BLaER1 treated with 17β-estradiol and CSF1 and Interleukin-3, amounts not matched to agents 10 nM and 100 nM (cell line): Measurements from ENCODE around the gene SYP.
"Not testable (repeated sequence)": the region's sequence is repeated elsewhere in the genome, so short reads cannot be mapped to it uniquely, and the experiment has no call there.

Source experiments
- H3K27ac ChIP-seq, 11 experiments: shearing (Covaris generic); formaldehyde crosslinking; 2 replicates each; pipeline ENCODE4 v1.8.1; 2022
- H3K27me3 ChIP-seq, 11 experiments: shearing (Covaris generic); formaldehyde crosslinking; 2 replicates each; pipeline ENCODE4 v1.8.1; 2022
- H3K36me3 ChIP-seq, 11 experiments: shearing (Covaris generic); formaldehyde crosslinking; 2 replicates each; pipeline ENCODE4 v1.8.1; 2022
- H3K4me1 ChIP-seq, 10 experiments: shearing (Covaris generic); formaldehyde crosslinking; 2 replicates each; pipeline ENCODE4 v1.8.1; 2022
- H3K4me2 ChIP-seq, 11 experiments: shearing (Covaris generic); formaldehyde crosslinking; 2 replicates each; pipeline ENCODE4 v1.8.1; 2022
- H3K4me3 ChIP-seq, 10 experiments: shearing (Covaris generic); formaldehyde crosslinking; 2 replicates each; pipeline ENCODE4 v1.8.1; 2022
- H3K9ac ChIP-seq, 11 experiments: shearing (Covaris generic); formaldehyde crosslinking; 2 replicates each; pipeline ENCODE4 v1.8.1; 2022
- H3K9me3 ChIP-seq, 11 experiments: shearing (Covaris generic); formaldehyde crosslinking; replicated peaks in 1 of 11; 2 replicates each; pipeline ENCODE4 v1.8.1; 2022
- H4K20me1 ChIP-seq, 11 experiments: shearing (Covaris generic); formaldehyde crosslinking; 2 replicates each; pipeline ENCODE4 v1.8.1; 2022
- Cebpa-rat ChIP-seq, 11 experiments: shearing (Covaris generic); IDR thresholded peaks; 2 replicates each; pipeline ENCODE4 v1.8.1; 2022

Gene SYP

DNA sequence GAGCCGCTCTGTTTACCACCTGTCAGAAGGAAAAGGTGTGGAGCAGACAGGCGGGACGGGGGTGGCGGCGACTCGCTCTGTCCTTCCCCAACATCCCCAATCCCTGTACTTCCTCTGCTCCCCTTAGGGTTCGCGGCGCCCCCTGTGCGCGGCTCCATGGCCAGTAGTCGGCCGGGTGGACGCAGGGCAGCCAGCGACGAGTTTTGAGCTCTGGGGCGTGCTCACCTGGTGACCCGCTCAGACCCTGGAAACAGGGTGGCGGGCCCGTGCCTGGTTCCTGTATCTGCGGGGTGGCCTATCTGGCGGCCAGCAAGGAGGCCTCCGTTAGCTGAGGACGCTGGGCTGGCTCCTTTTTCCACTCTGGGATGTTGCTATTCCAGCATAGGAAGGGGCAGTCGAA is 42.8 kb downstream of the SYP start:
- Histone ChIP-seq H3K4me1 (peaks cover 7 to 17% (median 10%) of the 10 kb centered on the region in 10 experiments; a peak in 15 of 20 replicates), H3K36me3 (no peaks in the 10 kb centered on the region), H3K27ac (no peak overlapping the region), H3K9ac (no peak overlapping the region), H3K4me3 (no peak overlapping the region), H3K9me3 (peaks cover 0 to 6% (median 0%) of the 10 kb centered on the region in 11 experiments; a peak in 5 of 22 replicates), H3K27me3 (peaks cover 26 to 60% (median 43%) of the 10 kb centered on the region in 11 experiments), H3K4me2 (no peak overlapping the region), H4K20me1 (no peaks in the 10 kb centered on the region; a peak in 1 of 22 replicates)
- TF ChIP-seq Cebpa-rat (IDR thresholded peaks at IDR 0.05) = no peak

DNA sequence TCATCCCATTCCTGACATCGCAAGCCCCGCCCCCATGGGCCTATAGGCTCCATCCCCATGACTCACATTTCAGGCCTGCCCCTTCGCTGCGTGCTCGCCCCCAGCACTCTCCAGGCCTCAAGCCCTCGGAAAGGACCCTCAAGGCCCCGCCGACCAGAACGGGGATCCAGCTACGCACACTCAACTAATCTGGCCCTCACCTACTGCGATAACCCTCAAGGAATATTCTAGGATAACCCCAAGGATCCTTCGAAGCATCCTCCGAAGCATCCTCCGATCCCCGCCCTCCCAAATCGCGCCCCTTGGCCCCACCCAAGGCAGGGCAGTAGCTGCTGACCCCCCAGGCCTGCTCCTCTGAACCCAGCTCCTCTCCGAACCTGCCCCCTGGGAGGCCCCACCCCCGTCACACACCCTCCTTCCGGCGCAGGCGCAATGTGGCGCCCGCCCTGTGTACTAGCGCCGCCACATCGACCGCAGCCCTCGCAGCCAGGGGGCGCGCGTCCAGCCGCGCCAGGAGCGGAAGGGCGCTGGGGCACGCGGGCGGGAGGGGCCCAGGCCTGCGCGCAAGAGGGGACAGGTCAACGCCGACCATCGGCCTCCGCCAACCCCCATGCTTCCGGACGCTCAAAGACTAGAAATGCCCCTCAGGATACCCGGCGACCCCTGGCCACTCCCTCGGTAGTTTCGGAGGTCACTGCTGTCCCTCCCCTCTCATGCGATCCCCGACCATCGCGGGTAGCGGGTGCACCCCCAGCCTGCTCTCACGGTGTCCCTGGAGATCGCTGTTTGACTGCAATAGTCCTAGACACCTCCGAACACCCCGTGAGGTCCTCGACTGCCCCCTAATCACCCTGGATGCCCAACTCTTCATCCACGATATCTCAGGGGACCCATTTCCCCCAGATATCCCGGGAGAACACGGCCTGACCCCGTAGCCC is 43.8 kb downstream of the SYP start:
- Histone ChIP-seq H3K9me3 (peaks cover 0 to 6% (median 4%) of the 10 kb centered on the region in 11 experiments; a peak in 5 of 22 replicates), H3K27ac (peak overlapping the region; percentile 67 to 87 (median 78)), H3K4me3 (peak overlapping the region; percentile 44 to 66 (median 56)), H3K4me1 (peaks cover 7 to 17% (median 10%) of the 10 kb centered on the region in 10 experiments; a peak in 15 of 20 replicates), H4K20me1 (no peaks in the 10 kb centered on the region; a peak in 1 of 22 replicates), H3K9ac (peak overlapping the region; percentile 71 to 82 (median 76)), H3K4me2 (peak overlapping the region; percentile 56 to 76 (median 69)), H3K36me3 (no peaks in the 10 kb centered on the region), H3K27me3 (peaks cover 26 to 54% (median 44%) of the 10 kb centered on the region in 11 experiments)
- TF ChIP-seq Cebpa-rat (IDR thresholded peaks at IDR 0.05) = no peak

DNA sequence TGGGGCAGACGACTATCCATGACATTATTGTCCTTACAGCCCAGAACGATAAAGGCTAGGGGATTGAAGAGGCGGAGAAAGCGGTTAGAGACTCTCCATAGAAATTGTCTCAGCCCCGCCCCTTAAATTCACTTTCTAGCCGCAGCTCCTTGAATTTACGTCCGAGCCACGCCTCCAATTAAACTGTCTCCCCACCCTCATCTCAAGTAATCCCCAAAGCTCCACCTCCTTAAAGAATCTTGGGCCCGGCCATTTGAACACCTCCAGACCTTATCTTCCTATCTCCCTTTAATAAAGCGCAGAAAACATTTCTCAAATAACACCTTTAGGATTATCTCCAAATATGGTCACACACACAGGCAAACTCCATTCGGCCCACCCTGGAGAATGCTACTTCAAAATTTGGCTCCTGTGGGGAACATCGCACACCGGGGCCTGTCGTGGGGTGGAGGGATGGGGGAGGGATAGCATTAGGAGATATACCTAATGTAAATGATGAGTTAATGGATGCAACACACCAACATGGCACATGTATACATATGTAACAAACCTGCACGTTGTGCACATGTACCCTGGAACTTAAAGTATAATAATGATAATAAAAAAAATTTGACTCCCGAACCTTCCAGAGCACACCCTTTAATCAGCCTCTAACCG is 44.6 kb downstream of the SYP start:
- Histone ChIP-seq H3K9me3 (peaks cover 0 to 6% (median 4%) of the 10 kb centered on the region in 11 experiments; a peak in 5 of 22 replicates), H3K27ac (peak overlapping the region in 10 of 11 experiments; percentile 68 to 87 (median 80); a peak in 20 of 22 replicates)

DNA sequence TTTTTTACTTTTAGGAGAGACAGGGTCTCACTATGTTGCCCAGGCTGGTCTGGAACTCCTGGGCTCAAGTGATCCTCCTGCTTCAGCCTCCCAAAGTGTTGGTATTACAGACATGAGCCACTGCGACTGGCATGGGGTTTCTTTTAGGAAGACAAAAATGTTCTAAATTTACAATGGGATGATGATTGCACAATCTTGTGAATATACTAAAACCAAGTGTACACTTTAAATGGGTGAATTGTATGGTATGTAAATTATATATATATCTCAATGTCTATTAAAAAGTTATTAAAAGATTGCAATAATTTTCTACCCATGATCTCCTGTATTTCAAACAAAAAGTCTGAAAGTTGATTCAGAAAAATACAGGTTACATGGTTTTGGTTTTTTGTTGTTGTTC is 46.5 kb downstream of the SYP start:
- Histone ChIP-seq H3K4me2 (no peak overlapping the region), H3K4me3 (no peak overlapping the region)
- TF ChIP-seq Cebpa-rat (IDR thresholded peaks at IDR 0.05) = 0 out of 22 replicates have a peak, but pooled peaks of 1 of the 11 experiments have one; percentile 16

More for the DNA sequence above, 44.6 kb downstream of the SYP start:
- H3K36me3 ChIP-seq = no peaks in the 10 kb centered on the region
- peak overlapping the region; percentile 56 to 76 (median 69) for H3K4me2 ChIP-seq
- H3K27me3 ChIP-seq = peaks cover 25 to 49% (median 38%) of the 10 kb centered on the region in 11 experiments
- peak overlapping the region; percentile 71 to 82 (median 76); a peak in 21 of 22 replicates for H3K9ac ChIP-seq
- peaks cover 7 to 14% (median 10%) of the 10 kb centered on the region in 10 experiments; a peak in 15 of 20 replicates for H3K4me1 ChIP-seq
- no peak for TF ChIP-seq Cebpa-rat (IDR thresholded peaks at IDR 0.05)
- no peaks in the 10 kb centered on the region; a peak in 1 of 22 replicates for H4K20me1 ChIP-seq
- peak overlapping the region; percentile 44 to 66 (median 56) for H3K4me3 ChIP-seq

DNA sequence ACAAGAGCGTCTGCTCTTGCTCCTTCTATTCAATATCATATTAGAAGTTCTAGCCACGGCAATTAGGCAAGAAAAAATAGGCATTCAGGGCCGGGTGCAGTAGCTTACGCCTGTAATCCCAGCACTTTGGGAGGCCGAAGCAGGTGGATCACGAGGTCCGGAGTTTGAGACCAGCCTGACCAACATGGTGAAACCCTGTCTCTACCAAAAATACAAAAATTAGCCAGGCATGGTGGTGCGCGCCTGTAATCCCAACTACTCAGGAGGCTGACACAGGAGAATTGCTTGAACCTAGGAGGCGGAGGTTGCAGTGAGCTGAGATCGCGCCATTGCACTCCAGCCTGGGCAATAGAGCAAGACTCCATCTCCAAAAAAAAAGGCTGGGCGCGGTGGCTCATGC is 50.7 kb downstream of the SYP start:
- H3K9me3 ChIP-seq = peaks cover 0 to 37% (median 16%) of the 10 kb centered on the region in 11 experiments; a peak in 13 of 22 replicates
- H3K27me3 ChIP-seq = peaks cover 0 to 46% (median 34%) of the 10 kb centered on the region in 11 experiments; a peak in 16 of 22 replicates
- H3K4me1 ChIP-seq = peaks cover 0 to 10% (median 0%) of the 10 kb centered on the region in 10 experiments; a peak in 6 of 20 replicates
- not testable (repeated sequence) for H3K9ac ChIP-seq, H4K20me1 ChIP-seq, H3K27ac ChIP-seq, H3K36me3 ChIP-seq, H3K4me3 ChIP-seq
- peak overlapping the region in 1 of 11 experiments; percentile 4; a peak in 1 of 22 replicates for H3K4me2 ChIP-seq

More for the DNA sequence above, 46.5 kb downstream of the SYP start:
- H3K9ac ChIP-seq = no peak overlapping the region
- H3K36me3 ChIP-seq = no peaks in the 10 kb centered on the region
- H3K4me1 ChIP-seq = peaks cover 7 to 14% (median 12%) of the 10 kb centered on the region in 10 experiments; a peak in 17 of 20 replicates
- H3K27me3 ChIP-seq = peaks cover 6 to 30% (median 19%) of the 10 kb centered on the region in 11 experiments
- peaks cover 0 to 14% (median 5%) of the 10 kb centered on the region in 11 experiments; a peak in 10 of 22 replicates for H3K9me3 ChIP-seq
- H3K27ac ChIP-seq = no peak overlapping the region
- H4K20me1 ChIP-seq = no peaks in the 10 kb centered on the region; a peak in 1 of 22 replicates

DNA sequence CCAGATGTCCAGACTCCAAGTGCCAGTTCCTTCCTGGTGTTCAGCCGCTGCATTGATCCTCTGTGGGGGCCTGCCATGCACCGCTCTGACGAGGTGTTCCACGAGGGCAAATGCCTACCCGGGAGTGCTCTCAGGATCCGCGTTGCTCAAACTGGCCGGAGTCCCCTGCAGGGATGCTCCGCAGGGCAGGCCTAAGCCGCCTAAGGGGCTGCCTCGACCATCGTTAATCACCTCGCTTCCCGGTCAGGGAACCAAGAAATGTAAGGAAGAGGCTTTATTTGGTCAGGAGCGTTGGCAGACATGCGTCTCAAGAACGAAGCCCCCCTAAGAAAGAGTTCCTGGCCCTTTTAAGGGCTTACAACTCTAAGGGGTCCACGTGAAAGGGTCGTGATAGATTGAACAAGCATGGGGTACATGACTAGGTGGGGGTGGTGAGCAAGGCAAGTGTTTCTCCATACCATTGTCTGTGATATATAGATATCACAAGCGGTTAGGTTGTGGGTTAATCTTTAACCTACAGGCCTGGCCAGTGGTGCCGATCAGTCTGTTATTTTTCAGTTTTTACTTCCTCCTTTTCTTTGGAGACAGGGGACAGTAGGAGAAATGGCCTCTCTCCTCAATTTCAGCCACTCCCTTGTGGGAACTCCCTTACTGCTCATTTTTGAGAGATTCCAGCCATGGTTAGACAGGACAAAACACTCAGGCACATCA is 51.4 kb downstream of the SYP start:
- Histone ChIP-seq H3K27ac (peak overlapping the region in 2 of 11 experiments; percentile 22 to 44; a peak in 3 of 22 replicates), H3K4me1 (peaks cover 0 to 10% (median 0%) of the 10 kb centered on the region in 10 experiments; a peak in 6 of 20 replicates), H3K9me3 (peaks cover 0 to 37% (median 16%) of the 10 kb centered on the region in 11 experiments; a peak in 14 of 22 replicates), H3K4me2 (peak overlapping the region in 2 of 11 experiments; percentile 3 to 4; a peak in 3 of 22 replicates), H3K27me3 (peaks cover 0 to 53% (median 39%) of the 10 kb centered on the region in 11 experiments; a peak in 16 of 22 replicates)
- H3K9ac ChIP-seq, H3K4me3 ChIP-seq, H4K20me1 ChIP-seq, H3K36me3 ChIP-seq: not testable (repeated sequence)

DNA sequence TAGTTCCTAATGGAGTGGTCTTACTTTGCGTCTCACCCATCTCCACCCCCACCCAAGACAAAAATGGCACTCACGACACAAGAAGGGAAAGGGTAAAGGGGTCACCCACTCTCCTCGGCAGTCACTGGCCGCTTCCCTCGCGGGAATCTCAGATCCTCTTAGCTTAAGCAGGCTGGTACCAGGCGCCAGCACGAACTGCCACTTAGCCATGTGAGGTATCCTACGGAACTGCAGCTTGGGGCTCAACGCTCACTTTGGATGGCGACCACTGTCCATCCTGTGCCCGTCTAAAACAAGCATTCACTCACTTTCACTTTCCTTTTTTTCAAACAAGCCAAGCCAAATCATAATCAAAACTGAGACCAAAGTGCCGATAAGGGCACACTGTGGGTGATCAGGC is 52.1 kb downstream of the SYP start:
- H4K20me1 ChIP-seq = no peaks in the 10 kb centered on the region

DNA sequence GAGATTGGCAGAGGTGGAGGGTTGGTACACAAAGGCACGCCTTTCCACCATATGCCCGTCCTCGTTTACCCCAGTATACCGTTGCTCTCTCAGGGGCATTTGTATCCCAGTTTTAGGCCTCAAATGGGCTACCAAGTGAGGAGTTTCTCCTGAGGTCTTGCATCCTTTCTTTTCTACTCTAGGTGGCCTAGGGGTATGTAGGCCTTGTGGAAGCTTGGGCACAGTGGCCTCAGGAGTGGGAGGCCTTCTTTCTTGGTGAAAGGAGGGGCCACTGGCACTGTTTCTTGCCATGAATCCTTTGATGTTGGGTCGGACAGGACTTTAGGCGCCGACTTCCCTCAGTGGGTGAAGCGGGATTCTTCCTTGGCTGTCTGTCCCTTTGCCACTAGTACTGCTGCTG is 52.7 kb downstream of the SYP start:
- H3K4me1 ChIP-seq = peaks cover 0 to 10% (median 0%) of the 10 kb centered on the region in 10 experiments; a peak in 6 of 20 replicates
- peaks cover under 1 to 43% (median 26%) of the 10 kb centered on the region in 11 experiments; a peak in 19 of 22 replicates for H3K9me3 ChIP-seq
- H4K20me1 ChIP-seq = no peaks in the 10 kb centered on the region
- no peak overlapping the region for H3K9ac ChIP-seq
- peaks cover 0 to 60% (median 39%) of the 10 kb centered on the region in 11 experiments; a peak in 16 of 22 replicates for H3K27me3 ChIP-seq
- TF ChIP-seq Cebpa-rat (IDR thresholded peaks at IDR 0.05) = no peak
- H3K36me3 ChIP-seq = no peaks in the 10 kb centered on the region
- no peak overlapping the region for H3K4me3 ChIP-seq
- H3K27ac ChIP-seq = no peak overlapping the region
- no peak overlapping the region for H3K4me2 ChIP-seq

More for the DNA sequence above, 52.1 kb downstream of the SYP start:
- H3K9me3 ChIP-seq = peaks cover 0 to 41% (median 21%) of the 10 kb centered on the region in 11 experiments; a peak in 14 of 22 replicates
- H3K4me2 ChIP-seq = 0 out of 22 replicates have a peak overlapping the region, but pooled peaks of 1 of the 11 experiments have one; percentile 4
- TF ChIP-seq Cebpa-rat (IDR thresholded peaks at IDR 0.05) = no peak
- no peak overlapping the region for H3K4me3 ChIP-seq
- H3K27ac ChIP-seq = no peak overlapping the region
- H3K4me1 ChIP-seq = peaks cover 0 to 10% (median 0%) of the 10 kb centered on the region in 10 experiments; a peak in 6 of 20 replicates
- H3K27me3 ChIP-seq = peaks cover 0 to 59% (median 43%) of the 10 kb centered on the region in 11 experiments; a peak in 16 of 22 replicates
- no peaks in the 10 kb centered on the region for H3K36me3 ChIP-seq
- no peak overlapping the region for H3K9ac ChIP-seq

DNA sequence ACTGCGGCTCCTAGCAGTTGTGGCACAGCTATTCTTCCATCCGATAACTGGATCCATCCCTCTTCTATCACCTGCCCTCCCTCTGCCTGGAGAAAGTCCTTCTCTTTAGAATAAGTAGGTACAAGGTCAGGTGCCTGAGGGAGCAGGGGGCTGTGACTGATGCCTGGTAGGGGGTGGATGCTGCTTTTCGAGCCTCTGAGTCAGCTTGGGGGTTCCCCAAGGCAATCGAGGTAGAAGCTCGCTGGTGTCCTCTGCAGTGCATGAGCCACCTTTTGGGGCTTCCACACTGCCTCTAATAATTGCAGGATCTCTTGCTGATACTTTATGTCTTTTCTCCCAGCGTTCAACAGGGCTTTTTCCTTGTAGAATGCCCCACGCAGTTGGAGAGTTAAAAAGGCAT is 56.8 kb downstream of the SYP start:
- not testable (repeated sequence) for H3K4me3 ChIP-seq, H3K4me2 ChIP-seq, H3K27ac ChIP-seq, H3K9ac ChIP-seq, H3K4me1 ChIP-seq, H4K20me1 ChIP-seq, H3K36me3 ChIP-seq
- Histone ChIP-seq H3K27me3 (peaks cover 0 to 59% (median 39%) of the 10 kb centered on the region in 11 experiments; a peak in 16 of 22 replicates), H3K9me3 (peaks cover 42 to 81% (median 62%) of the 10 kb centered on the region in 11 experiments)

DNA sequence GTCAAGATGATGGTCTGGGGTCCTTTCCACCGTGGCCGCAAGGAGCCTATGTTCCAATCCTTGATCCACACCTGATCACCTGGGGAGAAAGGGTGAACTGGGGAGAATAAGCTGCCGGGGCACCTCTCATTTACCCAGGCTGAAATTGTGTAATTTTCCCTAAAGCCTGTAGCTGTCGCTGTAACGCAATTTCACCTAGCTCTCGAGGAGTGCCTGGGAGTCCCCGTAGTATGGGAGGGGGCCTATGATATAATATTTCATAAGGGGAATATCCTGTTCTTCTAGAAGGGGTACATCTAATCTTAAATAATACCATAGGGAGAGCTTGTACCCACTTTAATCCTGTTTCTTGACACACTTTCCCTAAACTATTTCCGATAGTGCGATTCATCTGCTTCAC is 57.7 kb downstream of the SYP start:
- H3K9ac ChIP-seq, H3K4me1 ChIP-seq, H3K36me3 ChIP-seq, H3K27ac ChIP-seq, H3K4me3 ChIP-seq, H3K4me2 ChIP-seq, H4K20me1 ChIP-seq: not testable (repeated sequence)
- Histone ChIP-seq H3K27me3 (peaks cover 0 to 56% (median 39%) of the 10 kb centered on the region in 11 experiments; a peak in 16 of 22 replicates), H3K9me3 (peaks cover 49 to 90% (median 63%) of the 10 kb centered on the region in 11 experiments)
